Femur (tissue), 1 donor: ENCODE data around the gene CLK1.
"Not testable (repeated sequence)": the region's sequence is repeated elsewhere in the genome, so short reads cannot be mapped to it uniquely, and the experiment has no call there.

Experiments used
- DNase-seq: peaks from one replicate; pipeline ENCODE4 v3.0.0-alpha.2; 2017

The CLK1 gene

GRCh38 chr2:200851398-200852248 lies 12.8 kb downstream of the CLK1 start:
- DNase-seq, result no peak

GRCh38 chr2:200850512-200851256 lies 13.8 kb downstream of the CLK1 start:
- no peak for DNase-seq

GRCh38 chr2:200847939-200848338 lies 16.5 kb downstream of the CLK1 start:
- DNase-seq, result no peak

- DNase-seq, result no peak
Observed at GRCh38 chr2:200847269-200847668, 17.2 kb downstream of the CLK1 start.

- DNase-seq, result no peak
Observed at GRCh38 chr2:200845669-200846325, 18.7 kb downstream of the CLK1 start.

GRCh38 chr2:200845194-200845593 lies 19.3 kb downstream of the CLK1 start:
- DNase-seq, result no peak

- DNase-seq, result no peak
Observed at GRCh38 chr2:200843993-200844948, 20.2 kb downstream of the CLK1 start.

GRCh38 chr2:200839513-200839912 lies 24.9 kb downstream of the CLK1 start:
- DNase-seq, result no peak

GRCh38 chr2:200834701-200835100 lies 29.8 kb downstream of the CLK1 start:
- no peak for DNase-seq

- no peak for DNase-seq
Observed at GRCh38 chr2:200829258-200829655, 35.2 kb downstream of the CLK1 start.

- DNase-seq, result no peak
Observed at GRCh38 chr2:200828572-200829257, 35.7 kb downstream of the CLK1 start.

- no peak for DNase-seq
Observed at GRCh38 chr2:200828104-200828503, 36.4 kb downstream of the CLK1 start.

- DNase-seq, result no peak
Observed at GRCh38 chr2:200821686-200822245, 42.7 kb downstream of the CLK1 start.

GRCh38 chr2:200820573-200821234 lies 43.8 kb downstream of the CLK1 start:
- DNase-seq, result no peak

GRCh38 chr2:200818732-200819131 lies 45.7 kb downstream of the CLK1 start:
- not testable (repeated sequence) for DNase-seq

- DNase-seq, result no peak
Observed at GRCh38 chr2:200814917-200815316, 49.5 kb downstream of the CLK1 start.

GRCh38 chr2:200814276-200814815 lies 50.1 kb downstream of the CLK1 start:
- DNase-seq, result no peak

GRCh38 chr2:200812122-200813022 lies 52.1 kb downstream of the CLK1 start:
- DNase-seq, result peak; percentile 83

GRCh38 chr2:200811333-200812121 lies 52.9 kb downstream of the CLK1 start, which contains the start of gene BZW1:
Gene BZW1 (plus strand): TSS chr2:200811910. CDS start chr2:200813218, 1,308 bp downstream.
- peak; percentile 98 for DNase-seq
